DMS 273 (cell line): ENCODE results near the gene ADAP1.
A peak's percentile ranks its signal among the peaks of the same experiment; 100 is the strongest.

Experiments used
- DNase-seq: peaks from one replicate; lab custom pipeline; 2025; ENCODE audit not compliant: unreplicated experiment; lab: John Stamatoyannopoulos, UW

Gene ADAP1

DNA sequence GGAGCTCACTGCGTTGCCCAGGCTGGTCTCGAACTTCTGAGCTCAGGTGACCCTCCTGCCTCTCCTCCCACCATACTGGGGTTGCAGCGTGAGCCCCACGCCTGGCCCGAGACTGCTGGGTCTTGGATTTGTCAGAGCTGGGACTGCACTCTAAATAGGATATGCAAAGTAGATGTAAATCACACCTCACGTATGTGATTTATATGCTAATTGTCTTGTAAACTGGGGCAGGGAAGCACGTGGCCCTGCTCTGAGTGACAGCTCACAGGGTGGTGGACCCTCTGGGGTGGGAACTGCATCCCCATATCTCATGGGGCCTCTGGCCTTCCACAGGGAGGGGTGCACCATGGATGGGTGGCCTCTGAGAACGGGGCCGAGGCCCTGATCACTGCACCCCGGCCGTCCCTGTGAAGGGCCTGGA lies 44.0 kb downstream of the ADAP1 start:
- DNase-seq = no peak

GRCh38 chr7:909358-910329 lies 44.8 kb downstream of the ADAP1 start:
- peak; percentile 74 for DNase-seq

DNA sequence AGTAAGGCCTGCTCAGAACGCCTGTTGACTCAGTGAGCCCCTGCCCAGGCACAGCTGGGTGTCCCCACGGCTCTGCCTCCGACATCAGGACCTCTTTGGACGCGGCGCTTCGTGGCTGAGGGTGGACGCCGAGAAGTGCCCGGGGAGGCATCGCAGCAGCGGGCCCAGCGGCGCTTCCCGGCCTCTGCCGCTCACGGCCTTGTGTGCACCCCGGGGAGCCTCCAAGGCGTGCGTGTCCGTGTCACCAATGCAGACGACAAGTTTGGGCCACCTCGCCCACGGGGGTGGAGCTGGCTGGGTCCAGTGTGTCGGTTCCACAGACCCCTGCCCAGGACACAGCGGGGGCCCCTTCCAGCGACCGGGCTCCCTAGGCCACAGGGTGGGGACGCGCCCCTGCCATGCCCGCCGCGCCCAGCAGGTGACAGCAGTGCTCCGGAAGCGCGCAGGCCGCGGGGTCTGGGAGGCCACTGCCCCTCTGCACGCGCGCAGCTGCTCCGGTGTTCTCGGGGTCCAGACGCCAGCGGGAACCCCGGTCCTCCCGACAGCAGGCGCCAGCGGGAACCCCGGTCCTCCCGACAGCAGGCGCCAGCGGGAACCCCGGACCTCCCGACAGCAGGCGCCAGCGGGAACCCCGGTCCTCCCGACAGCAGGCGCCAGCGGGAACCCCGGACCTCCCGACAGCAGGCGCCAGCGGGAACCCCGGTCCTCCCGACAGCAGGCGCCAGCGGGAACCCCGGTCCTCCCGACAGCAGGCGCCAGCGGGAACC lies 45.7 kb downstream of the ADAP1 start:
- peak; percentile 89 for DNase-seq

GRCh38 chr7:908159-908581 lies 46.3 kb downstream of the ADAP1 start:
- DNase-seq = no peak

DNA sequence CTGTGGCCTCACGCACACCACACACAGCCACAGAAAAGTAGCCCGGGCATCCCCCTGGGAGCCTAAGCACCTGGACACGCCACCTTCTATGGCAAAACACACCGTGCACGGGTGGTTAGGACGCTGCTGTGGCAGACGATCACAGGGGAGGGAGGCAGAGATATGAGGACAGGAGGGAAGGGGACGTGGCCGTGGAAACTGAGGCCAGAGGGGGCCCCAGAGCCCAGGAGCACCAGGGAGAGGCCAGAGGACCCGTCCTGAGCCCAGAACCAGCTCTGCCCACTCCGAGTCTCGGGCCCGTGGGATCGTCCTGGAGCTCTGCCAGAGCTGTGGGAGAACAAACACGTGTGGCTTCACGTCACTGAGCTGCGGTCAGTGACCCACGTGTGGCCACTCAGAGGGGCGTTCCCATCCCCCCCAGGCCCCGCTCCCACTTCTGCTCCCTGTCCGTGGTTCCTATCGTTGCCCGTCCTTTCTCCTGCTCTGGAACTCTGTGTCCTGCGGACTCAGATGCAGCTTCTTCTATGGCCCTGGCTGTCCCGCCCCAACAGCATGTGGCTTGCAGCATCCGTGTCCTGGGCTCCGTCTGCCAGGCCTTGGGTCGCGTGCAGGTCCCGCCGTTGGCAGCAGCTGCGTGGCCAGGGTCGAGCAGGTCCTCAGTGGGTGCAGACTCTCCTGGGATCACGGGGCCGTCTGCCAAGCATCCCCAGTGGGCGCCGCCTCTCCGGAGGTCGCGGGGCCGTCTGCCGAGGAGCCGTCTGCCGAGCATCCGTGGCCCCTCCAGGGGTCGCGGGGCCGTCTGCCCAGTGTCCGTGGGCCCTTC lies 47.1 kb downstream of the ADAP1 start:
- peak; percentile 72 for DNase-seq

GRCh38 chr7:906776-907157 lies 47.7 kb downstream of the ADAP1 start:
- no peak for DNase-seq

- no peak for DNase-seq
These were observed 49.6 kb downstream of the ADAP1 start for GRCh38 chr7:904847-905246.

- DNase-seq = no peak
These were observed 50.3 kb downstream of the ADAP1 start for GRCh38 chr7:903921-904755.

GRCh38 chr7:902996-903395 lies 51.5 kb downstream of the ADAP1 start:
- no peak for DNase-seq

DNA sequence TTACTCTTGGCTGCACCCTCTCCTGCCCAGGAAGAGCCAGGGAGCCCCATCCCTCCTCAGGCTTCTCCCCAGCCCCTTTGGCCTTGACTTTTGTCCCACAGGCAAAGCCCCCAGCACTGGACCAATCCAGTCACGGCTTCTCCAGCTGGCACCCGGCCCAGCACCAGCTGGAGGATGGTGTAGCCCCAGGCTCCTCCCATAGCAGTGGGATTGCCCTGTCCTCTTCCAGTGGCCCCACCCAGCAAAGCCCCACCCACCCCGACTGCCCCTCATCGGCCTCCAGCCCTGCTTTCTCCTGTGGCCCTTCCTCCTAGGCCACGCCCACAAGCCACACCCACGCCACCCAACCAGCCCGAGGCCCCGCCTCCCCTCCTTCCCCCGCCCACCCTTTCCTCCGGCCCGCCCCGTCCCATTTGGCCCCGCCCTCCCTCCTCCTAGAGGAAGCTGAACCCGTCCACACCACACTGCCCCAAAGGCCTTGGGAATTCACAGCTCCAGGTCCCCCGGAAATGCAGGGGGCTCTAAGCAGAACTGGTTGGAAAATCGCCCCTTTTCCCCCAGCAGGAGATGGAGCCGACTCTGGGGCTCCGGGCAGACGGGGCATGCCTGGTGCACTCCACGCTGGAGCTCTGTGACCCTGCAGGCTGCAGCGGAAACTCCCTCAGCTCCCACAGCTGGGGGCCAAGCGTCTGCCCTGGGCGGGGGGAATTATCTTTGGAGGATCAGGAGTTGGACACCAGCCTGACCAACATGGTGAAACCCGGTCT lies 52.9 kb downstream of the ADAP1 start:
- DNase-seq = peak; percentile 96

DNA sequence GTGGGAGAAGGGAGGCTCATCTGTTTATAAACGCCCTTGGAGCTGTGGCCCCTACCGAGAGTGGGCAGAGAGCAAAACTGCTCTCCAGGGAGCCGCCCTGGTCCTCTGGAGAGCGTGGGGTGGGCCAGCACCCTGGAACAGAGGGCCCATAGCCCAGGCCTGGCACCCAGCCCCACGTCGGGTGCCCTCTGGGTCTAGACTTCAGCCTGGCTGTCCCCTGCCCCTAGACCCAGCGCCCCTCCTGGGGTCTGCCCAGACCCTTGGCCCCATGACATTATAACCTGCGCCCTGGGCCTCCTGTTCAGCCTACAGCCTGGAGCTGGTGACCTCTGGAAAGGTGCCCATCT lies 53.5 kb downstream of the ADAP1 start:
- DNase-seq = no peak

- no peak for DNase-seq
These were observed 54.0 kb downstream of the ADAP1 start for GRCh38 chr7:900331-901040.

GRCh38 chr7:899806-900205 lies 54.7 kb downstream of the ADAP1 start:
- DNase-seq = no peak

DNA sequence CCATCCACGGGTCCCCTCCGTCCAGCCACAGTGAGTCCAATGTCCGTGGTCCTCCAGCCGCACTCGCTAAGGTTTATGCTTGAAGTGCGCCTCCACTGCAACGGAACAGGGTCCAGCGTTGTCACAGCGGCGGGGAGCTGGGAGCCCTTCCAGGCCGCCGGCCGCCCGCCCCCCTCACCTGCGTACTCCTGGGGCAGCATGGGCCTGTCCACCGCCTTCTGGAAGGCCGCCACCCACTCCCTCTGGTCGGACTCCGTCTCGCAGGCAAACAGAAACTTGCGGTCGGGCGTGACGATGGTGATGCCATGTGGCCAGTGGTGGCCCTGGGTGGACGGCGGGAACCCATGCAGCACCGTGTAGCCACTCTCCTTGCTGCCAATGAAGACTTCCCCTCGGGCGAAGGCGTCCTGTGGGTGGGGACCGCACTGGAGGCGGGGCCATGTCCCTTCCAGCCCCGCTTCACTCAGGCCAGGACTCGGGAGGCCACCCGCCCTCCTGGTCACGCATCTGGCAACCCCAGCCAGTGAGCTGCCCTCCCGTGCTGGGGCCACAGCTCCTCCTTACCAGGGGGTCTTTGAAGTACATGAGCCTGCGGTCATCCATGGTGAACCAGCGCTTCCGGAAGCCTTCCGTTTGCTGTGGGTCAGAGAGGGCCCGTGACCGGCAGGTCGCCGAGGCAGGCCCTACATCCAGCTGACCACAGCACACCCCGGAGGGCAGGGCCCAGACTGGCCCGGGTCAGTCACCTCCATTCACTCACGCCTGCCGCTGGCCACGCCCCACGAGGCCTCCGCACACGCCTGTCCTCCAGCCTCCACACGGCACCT lies 55.4 kb downstream of the ADAP1 start:
- no peak for DNase-seq

- no peak for DNase-seq
These were observed 56.0 kb downstream of the ADAP1 start for GRCh38 chr7:898460-898854.

DNA sequence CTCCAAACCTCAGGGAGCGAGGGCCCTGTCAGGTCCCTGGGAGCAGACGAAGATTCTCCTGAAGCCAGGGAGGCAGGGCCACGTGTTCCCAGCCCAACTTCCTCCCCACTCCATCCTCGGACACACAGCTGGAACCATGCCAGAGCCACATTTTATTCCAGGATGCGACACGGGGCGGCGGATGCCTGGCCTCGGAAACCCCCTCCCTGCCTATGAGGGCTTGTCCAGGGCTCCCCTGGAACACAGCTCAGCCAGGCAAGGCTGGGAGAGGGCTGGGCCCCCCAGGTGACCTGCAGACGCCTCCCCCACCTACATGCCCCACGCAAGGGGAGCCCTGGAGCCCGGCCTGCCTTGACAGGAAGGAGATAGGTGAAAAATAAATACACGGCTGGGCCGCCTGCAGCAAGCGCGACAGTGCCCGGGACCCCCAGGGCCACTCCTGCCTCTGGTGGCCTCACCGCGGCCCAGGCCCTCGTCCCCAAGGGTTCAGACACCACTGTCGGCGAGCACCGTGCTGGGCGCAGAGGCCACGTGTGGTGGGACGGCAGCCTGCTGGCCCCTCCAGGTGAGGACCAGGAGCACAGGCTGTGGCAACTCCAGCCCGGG lies 56.6 kb downstream of the ADAP1 start:
- peak; percentile 71 for DNase-seq

GRCh38 chr7:897086-897485 lies 57.4 kb downstream of the ADAP1 start:
- DNase-seq = no peak
